ENCODE results near the gene MB21D2. TPM values are rescaled to one million over a fixed set of nuclear protein-coding genes. Genes with fewer than 3 reads are reported as not detected.

MB21D2 gene
- total RNA-seq, 2 donors from 2014 or later, result 3.7 to 5.9 TPM

GRCh38 chr3:192933779-192934460 is 16.3 kb upstream of the MB21D2 start:
- Histone ChIP-seq H3K4me3 (no peak overlapping the region), H3K27ac (no peak overlapping the region), H3K27me3 (no peaks in the 10 kb centered on the region), H3K4me1 (no peaks in the 10 kb centered on the region), H3K36me3 (no peaks in the 10 kb centered on the region), H3K9me3 (no peaks in the 10 kb centered on the region)
- no peak for TF ChIP-seq CTCF (IDR thresholded peaks at IDR 0.05)
- no peak for DNase-seq (ENCODE audit: low spot score)

GRCh38 chr3:192933259-192933658 is 15.6 kb upstream of the MB21D2 start:
- TF ChIP-seq CTCF (IDR thresholded peaks at IDR 0.05), result no peak
- Histone ChIP-seq H3K27me3 (no peaks in the 10 kb centered on the region), H3K27ac (no peak overlapping the region), H3K4me1 (no peaks in the 10 kb centered on the region), H3K36me3 (no peaks in the 10 kb centered on the region), H3K9me3 (no peaks in the 10 kb centered on the region), H3K4me3 (no peak overlapping the region)
- no peak for DNase-seq (ENCODE audit: low spot score)

GRCh38 chr3:192931825-192932224 is 14.2 kb upstream of the MB21D2 start:
- no peaks in the 10 kb centered on the region for H3K27me3 ChIP-seq
- H3K36me3 ChIP-seq, result no peaks in the 10 kb centered on the region
- H3K9me3 ChIP-seq, result no peaks in the 10 kb centered on the region
- H3K27ac ChIP-seq, result no peak overlapping the region
- no peak for TF ChIP-seq CTCF (IDR thresholded peaks at IDR 0.05)
- no peak overlapping the region for H3K4me3 ChIP-seq
- no peak for DNase-seq (ENCODE audit: low spot score)
- H3K4me1 ChIP-seq, result no peaks in the 10 kb centered on the region

GRCh38 chr3:192930577-192930976 is 12.9 kb upstream of the MB21D2 start:
- H3K9me3 ChIP-seq, result no peaks in the 10 kb centered on the region
- H3K36me3 ChIP-seq, result no peaks in the 10 kb centered on the region
- DNase-seq (ENCODE audit: low spot score), result no peak
- no peaks in the 10 kb centered on the region for H3K4me1 ChIP-seq
- H3K4me3 ChIP-seq, result no peak overlapping the region
- no peak for TF ChIP-seq CTCF (IDR thresholded peaks at IDR 0.05)
- no peaks in the 10 kb centered on the region for H3K27me3 ChIP-seq
- no peak overlapping the region for H3K27ac ChIP-seq

- no peak overlapping the region for H3K4me3 ChIP-seq
- no peaks in the 10 kb centered on the region for H3K27me3 ChIP-seq
- H3K36me3 ChIP-seq, result no peaks in the 10 kb centered on the region
- no peak for TF ChIP-seq CTCF (IDR thresholded peaks at IDR 0.05)
- no peak overlapping the region for H3K27ac ChIP-seq
- DNase-seq (ENCODE audit: low spot score), result no peak
- no peaks in the 10 kb centered on the region for H3K4me1 ChIP-seq
- H3K9me3 ChIP-seq, result no peaks in the 10 kb centered on the region
These were observed 12.3 kb upstream of the MB21D2 start for GRCh38 chr3:192929755-192930547.
